HG03139 (cell line): Measurements from ENCODE around the gene SLC9A9.
"Not testable (repeated sequence)": the region's sequence is repeated elsewhere in the genome, so short reads cannot be mapped to it uniquely, and the experiment has no call there.

Experiments used
- ATAC-seq: cut with Tn5 transposase; IDR thresholded peaks from one replicate; pipeline ENCODE4 v1.9.1; 2021; ENCODE audit not compliant: unreplicated experiment

SLC9A9 gene

DNA sequence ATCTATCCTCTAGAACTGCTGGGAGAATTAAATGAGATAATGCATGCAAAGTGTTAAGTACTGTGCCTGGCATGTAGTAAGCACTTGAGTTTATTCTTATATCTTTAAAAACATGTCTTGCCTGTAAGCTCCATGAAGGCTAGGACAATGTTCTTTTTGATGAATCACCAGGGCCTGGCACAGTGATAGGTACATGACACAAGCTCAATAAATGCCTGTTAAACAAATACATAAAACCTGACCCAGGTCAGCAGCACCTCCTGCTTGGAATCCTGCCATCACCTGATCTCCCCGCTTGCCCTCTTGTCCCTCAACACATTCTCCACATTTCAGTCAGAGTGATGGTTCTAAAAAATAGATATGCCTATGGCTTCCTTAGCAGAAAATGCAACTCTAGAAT lies 541.9 kb downstream of the SLC9A9 start:
- no peak for ATAC-seq

DNA sequence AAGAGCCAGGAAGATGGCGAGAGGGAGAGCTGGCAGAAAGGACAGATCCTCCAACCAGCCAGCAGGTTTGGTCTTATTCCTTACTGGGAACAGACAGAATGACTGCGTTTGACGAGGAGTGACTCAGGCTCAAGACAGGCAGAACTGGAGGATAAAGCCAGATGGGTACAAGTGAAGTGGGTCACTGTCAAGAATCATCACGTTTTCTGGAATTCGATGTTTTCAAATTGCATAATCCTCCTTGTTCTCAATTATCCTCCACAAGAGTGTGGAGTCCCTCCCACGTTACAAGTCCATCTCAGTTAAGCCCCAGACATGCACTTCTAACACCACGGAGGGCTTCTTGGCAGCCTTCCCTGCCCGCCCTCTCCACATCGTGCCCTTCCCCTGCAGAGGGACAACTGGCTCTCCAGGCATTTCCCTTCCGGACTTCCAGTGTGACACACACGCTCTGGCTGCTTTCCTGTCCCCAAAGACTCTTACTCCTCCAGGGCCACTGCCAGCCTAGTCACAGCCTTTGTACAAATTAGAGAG lies 545.6 kb downstream of the SLC9A9 start:
- ATAC-seq = no peak

DNA sequence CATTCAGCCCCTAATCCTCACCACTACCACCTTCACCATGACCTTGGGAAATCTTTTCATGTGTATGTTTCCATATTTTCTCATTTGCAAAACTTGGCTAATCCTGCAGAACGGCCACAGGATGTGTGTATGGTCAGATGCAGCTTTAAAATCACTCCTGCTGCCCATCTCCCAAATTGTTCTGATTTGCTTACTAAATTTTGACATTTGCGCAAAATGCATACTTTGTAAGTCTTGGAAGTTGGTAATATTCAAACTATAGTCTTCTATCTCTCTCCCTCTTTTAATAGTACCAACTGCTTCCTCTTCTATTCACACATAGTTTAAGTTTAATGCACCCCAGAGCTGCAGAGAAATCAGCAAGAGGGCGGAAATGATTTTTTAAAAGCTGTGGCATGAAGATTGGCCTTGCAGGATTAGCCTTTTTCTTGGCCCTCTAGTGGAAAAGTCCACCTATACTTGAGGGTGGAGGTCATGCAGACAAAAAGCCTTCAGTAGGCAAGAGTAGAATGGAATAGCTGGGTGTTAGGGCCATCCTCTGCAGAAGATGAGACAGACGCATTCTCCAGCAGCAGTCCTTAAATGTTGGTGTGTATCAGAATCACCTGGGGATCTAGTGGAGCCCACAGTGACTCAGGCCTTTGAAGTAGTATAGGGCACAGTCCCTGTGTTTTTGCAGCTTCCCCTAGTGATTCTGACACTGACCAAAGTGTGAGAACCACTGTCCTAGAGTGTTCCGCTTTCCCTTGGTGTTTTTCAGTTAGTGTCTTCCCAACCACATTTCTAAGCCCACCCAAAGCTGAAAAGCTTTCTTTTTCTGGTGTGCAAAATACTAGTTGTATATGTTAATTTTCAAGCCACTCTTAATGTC lies 547.0 kb downstream of the SLC9A9 start:
- ATAC-seq = no peak

DNA sequence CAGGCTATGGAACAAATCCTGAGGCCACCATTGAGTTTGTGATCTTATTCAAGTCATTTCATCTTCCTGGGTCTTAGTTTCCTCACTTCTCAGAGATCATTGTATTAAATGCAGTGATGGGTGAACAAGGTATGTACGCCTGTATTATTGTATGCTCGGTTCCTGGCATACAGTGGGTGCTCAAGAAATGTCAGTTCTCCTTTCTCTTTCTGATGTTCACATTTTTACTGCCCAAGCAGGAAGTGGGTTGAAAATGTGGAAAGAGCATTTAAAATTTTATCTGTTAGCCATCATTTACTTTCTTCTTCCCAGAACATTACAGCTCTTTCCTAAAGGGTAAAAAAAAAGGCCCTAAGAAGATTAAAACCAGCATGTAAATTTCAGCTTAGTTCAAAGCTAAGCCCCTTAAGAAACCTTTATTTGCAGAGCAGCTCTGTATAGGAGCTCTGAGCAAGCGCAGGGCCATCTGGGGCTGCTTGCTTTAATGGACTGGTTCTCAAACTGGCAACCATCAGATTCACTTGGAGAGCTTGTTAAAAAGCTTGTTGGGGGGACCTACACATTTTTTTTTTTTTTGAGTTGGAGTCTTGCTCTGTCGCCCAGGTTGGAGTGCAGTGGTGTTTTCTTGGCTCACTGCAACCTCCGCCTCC lies 549.3 kb downstream of the SLC9A9 start:
- no peak for ATAC-seq

DNA sequence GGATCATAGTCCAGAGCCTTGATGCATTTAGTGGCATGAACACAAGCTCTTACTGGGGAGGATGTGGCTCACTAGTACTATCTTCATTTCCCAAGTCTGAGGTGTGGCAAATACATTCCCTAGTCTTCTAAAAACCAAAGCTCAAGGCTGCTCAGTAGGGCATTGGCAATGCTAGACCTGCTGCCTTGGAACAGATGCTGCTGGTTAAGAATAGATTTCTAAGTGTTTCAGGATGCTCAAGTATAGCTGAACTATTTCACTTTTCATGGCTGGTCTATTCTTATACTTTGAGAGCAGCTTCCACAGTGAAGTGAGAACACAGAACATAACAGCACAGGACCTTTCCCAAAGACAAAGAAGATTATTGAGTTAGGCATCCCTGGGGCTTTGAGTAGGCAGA lies 549.9 kb downstream of the SLC9A9 start:
- no peak for ATAC-seq

DNA sequence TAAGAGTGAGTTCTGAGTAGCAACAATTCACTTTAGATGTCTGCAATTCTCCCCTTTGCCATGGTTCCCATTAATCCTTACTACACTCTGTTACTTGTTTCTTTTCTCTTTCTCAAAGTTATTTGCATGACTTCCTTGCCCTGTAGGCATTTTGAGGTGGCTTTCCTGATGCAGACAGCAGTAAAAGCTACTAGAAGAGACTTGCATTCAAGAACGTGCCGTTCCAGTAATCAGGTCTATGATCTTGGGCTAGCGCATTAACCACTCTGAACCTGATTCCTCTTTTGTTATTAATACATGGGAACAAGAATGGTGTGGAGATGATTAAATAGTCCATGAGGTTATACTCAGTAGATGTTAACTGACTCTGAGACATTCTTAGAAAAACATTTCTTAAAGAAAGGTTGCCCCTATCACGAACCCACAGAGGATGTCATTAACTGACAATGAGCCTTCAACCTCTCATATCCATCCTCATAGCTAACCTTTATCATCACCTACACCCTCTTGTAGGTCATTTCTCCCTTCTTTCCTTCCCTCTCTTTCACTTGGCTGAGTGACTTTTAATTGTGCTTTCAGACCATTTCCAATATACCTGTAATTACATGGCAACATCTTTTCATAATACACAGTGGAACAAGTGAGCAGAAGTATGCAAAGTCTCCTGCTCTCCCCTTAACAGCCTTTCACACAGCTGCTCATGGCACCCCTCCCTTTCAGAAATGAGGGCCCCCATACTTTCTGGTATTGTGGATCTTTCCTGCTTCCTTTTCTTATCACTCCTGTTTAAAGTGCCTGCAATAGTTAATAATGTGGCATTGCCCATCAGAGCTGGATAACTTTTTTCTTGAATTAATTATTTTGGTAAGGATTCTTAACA lies 552.8 kb downstream of the SLC9A9 start:
- ATAC-seq = no peak

DNA sequence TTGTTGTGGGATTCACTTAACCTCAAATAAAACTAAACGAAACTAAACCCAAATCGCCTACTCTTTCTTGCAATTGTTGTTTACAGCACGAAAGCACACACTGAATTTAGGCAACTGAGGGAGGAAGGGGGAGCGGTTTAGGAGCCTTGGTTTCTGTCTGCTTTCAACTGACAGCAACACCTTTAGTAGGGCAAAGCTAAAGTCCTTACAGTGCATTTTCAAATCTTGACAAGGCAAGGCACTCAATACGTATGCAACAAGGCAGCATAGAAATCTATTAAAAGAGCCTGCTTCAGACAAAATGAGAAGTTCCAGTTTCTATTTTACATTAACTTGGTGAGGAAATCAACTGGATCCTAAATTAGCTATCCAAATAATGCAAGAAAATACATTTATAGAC lies 554.1 kb downstream of the SLC9A9 start:
- no peak for ATAC-seq

DNA sequence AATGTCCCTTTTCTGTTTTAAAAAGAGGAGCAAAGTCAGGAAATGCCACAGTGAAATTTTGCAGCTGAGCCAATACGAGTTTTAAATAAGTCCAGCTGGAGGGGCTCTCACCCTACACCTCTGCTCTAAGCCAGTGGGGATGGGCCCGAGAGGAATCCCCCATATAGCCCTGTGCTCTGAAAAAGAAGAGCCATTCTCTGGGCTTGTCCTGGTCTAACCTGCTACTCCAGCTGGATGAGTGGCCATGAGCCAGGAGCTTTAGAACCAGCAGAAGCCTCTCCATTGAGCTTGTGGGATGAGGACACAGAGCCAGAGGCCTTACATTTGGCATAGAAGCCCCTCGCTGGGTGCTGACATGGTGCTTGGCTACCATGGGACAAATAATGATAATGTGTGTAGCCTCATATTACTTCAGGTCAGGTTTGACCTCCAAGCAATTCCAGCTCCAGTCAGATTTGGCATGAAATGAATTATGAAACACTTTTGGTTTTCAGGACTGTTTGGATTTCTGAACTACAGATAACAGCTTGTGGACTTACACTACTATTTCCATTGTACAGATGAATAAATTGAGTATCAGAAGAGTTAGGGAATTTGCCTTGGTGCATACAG lies 556.3 kb downstream of the SLC9A9 start:
- no peak for ATAC-seq

DNA sequence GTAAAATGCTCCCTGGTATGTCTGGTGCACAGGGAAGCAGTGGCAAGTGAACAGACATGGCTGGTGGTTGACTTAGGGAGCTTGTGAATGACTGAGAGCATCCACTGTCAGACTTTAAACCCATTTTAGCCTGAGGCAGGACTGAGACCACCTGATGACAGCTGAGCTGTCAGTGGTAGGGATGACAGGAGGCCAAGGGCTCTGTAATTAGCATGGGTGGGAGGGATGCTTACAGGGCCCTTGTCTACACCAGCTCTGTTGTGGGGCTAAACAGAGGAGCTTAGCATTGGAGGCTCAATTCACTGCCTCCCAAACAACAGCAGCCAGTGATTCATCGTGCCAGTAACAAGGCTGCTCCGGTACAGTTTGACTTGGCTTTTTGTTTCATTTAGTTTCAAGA lies 559.3 kb downstream of the SLC9A9 start:
- ATAC-seq = no peak

DNA sequence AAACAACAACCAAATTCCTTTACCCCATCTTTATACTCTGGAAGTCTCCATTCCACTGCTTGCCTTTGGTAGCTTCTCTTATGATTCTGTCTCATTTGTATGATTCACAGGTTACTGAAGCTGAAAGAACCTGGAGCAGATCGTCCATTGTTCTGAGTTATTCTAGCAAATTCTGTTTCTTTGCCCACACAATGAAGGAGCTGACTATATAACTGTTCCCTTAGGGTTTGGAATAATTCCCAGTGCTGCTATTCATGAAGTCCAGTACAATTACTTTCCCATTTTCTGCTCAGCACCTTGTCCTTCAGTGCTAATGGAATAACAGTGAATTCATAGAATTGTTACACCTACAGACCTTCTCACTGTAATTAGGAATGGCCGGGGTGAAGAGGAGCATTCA lies 560.9 kb downstream of the SLC9A9 start:
- ATAC-seq = no peak

DNA sequence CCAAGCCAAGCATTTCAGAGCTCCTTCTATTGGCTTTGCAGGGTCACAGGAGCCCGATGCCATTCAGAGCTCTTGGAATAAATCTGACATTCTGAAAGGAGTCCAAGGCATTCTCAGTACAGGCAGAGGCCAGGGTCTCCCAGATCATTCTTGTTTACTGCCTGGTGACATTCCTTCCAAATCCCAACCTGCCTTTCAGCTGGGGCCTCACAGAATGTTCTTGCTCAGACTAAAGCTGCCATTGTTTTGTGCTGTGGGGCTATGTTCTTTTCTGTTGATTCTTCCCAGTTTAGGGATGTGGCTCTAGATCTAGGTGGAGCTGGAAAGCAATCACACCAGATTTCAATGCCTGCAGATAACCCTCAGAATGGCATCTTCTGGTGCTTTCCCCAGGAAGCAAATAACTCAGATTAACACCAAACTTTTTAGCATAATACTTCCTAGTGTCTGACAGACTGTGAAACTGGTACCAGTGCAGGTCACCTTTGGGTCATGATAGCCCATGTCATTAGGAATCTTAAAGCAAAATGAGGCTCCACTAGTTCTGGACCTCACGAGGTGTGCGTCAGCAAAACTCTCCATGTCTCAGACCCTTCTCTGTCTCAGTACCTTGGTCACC lies 561.8 kb downstream of the SLC9A9 start:
- ATAC-seq = no peak

DNA sequence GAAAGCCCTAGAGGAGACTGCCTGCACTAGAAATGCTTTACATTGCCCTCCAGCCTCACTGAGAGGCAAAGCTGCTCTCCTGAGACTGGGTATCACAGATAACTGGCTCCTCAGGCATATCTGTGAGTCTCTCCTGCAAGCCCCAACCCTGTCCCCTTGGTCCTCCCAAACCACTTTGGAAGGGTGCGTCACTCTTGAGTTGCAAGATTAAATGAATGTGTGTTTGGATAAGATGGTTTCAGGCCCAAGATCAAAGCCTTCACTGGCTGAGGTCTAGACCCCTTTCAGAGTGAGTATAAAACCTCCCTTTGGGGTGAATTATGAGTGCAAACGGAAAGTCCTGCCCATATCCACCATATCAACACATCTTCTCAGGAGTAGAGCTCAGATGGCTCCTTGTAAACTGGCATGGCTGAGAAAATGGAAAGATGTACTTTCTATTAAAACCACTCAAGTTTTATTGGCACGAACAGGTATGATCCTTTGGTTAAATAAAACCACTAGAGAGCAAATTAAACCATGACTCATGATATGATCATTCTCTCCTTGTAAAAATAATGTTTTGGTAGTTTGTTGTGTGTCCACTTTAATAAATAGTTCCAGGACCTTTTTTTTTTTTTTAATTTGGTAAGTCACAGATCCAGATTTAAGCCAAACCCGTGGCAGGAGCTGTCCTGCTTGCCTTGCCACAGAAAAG lies 564.7 kb downstream of the SLC9A9 start:
- ATAC-seq = no peak

DNA sequence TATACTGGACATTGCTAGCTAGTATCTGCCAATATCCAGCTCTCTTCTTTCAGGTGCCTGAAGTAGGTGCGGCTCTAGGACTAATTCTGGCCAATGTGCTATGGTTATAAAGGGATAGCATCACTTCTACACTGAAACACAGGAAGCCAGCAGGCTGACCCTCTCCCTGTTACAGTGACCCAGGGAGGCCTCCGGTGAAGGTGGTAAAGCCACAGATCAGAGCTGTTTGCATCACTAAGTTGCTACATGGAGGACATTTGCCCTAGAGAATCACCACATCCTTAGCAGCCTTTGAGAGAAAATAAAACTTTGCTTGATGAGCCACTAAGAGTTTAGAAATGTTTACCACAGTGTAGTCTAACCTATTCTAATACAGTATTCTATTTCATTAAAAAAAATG lies 567.3 kb downstream of the SLC9A9 start:
- ATAC-seq = no peak

DNA sequence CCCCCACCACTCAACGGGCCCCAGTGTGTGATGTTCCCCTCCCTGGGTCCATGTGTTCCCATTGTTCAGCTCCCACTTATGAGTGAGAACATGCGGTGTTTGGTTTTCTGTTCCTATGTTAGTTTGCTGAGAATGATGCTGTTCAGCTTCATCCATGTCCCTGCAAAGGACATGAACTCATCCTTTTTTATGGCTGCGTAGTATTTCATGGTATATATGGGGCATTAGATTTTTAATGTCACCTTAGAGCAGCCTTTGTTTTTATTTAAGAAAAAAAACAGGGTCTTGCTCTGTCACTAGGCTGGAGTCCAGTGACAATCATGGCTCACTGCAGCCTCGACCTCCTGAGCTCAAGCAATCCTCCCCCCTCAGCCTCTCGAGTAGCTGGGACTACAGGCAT lies 568.7 kb downstream of the SLC9A9 start:
- not testable (repeated sequence) for ATAC-seq

DNA sequence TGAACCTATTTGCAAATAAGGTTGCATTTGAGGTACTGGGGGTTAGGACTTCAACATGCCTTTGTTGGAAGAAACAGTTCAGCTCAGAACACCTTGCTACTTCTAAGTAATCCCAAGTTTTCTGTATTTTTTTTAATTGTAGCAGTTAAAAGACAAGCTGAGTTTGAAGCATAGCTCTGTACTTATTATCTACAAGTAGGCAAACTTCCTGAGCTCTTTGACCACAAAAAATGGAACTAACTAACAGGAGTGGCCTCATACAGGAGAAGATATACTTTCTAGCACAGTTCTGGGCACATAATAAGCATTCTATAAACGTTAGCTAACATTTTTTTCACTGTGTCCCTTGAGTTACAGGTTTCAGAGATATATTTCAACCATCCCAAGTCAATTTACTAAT lies 569.5 kb downstream of the SLC9A9 start:
- ATAC-seq = no peak

DNA sequence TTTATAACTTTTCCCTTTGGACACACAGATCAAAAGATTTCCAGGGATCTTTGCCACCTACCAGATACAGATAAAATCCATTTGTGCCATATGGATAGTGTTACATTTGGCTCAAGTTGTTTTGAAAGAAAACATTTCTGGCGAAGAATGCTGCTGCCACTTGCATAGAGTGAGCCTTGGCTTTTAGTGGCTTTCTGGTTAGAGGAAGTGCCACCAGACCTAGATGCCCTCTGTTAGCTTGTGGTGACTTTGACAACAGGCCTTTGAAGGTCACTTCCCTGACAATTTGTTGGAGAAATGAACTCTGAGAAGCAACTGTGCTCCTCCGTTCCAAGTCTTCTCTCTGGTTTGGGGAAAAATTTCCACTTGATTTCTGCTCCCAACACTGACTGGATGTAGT lies 570.7 kb downstream of the SLC9A9 start:
- no peak for ATAC-seq

DNA sequence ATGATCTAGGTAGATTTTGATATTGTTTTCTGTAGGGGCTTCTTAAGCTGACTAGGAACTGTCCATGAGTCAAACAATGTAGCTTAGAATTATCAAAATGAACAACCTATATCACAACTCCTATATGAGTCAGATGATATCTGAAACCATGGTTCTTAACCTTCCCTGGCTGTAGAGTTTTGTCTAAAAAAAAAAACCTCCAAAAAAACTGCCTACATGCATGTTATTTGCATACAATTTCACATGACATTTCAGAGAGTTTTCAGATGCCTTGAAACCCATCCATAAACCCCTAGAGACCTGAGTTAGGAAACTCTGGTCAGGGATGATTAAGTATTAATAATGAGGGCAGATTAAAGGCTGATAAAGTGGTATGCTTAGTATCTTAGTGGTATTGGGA lies 571.7 kb downstream of the SLC9A9 start:
- no peak for ATAC-seq

DNA sequence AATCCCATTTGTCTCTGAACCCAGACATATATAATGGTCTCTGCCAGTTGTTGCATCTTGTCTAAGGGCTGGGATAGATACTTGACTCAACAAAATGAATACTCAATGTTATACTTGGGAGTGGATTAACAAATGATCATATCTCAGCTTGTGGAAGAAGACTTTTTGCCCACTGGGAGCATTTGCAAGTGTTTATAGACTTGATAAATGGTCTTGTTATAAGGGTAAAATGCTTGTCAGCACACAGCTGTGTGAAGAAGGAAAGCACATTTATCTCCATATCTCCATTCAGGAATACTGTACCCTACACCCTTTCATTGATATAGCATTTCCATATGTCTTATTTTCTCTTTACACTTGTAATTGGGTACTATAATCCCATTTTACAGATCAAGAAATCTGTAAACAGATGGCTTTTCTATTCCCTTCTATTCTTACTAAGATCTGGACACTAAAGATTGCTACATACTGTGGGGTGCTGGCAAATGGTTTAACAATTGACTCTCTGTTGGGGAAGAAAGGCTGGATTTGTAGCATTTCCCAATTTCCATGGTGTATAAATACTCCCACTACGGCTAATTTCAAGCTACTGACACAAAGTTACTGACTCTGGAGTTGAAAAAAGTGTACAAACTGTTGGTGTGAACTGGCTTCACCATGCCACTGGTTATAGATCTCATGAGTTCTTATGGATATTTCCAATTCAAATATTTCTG lies 574.1 kb downstream of the SLC9A9 start:
- no peak for ATAC-seq

DNA sequence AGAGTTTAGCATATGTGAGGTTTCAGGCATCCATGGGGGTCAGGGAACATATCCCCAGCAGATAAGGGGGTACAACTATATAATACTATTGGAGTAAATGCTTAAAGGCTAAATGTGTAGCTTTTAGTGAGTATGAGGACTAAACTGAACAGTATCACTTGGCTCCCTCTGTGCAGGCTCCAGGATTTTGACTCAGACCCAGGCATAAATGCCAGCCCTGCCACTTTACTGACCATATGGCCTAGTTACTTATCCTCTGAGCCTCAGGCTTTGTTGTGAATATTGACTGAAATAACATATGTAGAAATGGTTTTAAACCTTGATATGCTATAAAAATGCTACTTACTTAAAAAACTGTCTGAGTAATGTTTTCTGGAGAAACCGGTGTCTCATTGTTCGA lies 577.1 kb downstream of the SLC9A9 start:
- no peak for ATAC-seq
